GM03348 (cell line): ENCODE data around the gene PRMT2.
"Not testable (repeated sequence)": the region's sequence is repeated elsewhere in the genome, so short reads cannot be mapped to it uniquely, and the experiment has no call there.

Experiments
- DNase-seq: peaks from one replicate; pipeline ENCODE4 v3.0.0; 2012; ENCODE audit warnings: low spot score

The PRMT2 gene

DNA sequence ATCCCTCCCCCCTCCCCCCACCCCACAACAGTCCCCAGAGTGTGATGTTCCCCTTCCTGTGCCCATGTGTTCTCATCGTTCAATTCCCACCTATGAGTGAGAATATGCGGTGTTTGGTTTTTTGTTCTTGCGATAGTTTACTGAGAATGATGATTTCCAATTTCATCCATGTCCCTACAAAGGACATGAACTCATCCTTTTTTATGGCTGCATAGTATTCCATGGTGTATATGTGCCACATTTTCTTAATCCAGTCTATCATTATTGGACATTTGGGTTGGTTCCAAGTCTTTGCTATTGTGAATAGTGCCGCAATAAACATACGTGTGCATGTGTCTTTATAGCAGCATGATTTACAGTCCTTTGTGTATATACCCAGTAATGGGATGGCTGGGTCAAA is 33.4 kb downstream of the PRMT2 start:
- not testable (repeated sequence) for DNase-seq

DNA sequence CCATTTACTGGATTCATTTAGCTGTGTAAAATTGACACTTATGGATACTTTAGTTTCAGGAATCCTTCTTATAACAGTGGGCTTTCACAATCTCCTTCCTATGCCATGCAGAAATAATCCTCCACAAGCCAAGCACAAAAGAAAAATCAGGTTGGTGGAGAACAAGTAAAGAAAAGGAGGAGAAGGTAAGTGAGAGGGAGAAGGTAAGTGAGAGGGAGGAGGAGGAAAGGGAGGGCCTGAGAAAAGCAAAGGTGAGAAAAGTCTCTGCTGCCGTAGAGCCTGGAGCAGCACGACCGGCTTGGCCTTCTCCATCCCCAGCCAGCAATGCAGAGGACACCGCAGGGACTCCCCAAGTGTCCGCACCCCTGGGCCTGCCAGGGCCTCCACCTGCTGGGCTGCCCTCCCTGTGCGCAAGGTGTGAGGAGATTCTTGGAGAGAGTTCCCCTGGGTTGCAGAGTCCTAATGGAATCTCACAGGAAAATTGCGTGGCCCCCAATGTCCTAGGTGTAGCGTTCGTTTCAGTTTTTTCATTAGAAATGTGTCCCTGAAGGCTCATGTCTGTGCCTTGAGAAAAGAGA is 39.0 kb downstream of the PRMT2 start:
- DNase-seq = no peak

DNA sequence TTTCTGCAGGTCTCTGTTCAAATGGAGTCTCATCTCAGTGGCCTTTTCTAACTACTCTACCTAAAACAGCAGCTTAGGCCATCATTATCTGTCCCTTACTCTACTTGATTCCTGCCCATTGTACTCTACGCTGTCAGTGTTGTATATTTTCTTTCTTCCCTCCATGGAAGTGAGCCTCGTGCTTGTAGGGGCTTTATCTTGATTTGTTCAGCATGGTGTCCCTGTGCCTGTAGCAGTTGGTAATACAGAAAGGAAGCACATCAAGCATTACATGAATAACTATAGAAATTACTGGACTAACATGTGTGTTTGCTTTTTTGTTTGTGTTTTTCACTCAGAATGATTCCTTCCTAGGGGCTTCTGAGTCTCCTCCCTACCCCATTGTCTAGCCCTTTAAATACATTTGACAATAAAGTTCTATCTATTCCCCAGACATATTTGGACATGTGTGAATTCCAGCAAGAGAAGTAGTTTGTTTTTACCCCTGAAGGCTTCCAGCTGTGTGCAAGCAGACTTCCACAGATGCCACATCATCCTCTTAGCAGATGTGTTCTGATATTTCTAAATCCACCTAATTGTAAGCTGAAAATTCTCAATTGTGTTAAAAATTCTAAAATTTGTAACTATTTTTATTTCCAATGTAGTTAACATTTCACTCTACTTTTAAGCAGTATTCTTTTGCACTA is 40.3 kb downstream of the PRMT2 start:
- DNase-seq = no peak

DNA sequence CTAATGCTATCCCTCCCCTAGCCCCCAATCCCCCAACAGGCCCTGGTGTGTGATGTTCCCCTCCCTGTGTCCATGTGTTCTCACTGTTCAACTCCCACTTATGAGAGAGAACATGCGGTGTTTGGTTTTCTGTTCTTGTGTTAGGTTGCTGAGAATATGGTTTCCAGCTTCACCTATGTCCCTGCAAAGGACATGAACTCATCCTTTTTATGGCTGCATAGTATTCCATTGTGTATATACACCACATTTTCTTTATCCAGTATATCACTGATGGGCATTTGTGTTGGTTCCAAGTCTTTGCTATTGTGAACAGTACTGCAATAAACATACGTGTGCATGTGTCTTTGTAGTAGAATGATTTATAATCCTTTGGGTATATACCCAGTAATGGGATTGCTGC is 41.1 kb downstream of the PRMT2 start:
- not testable (repeated sequence) for DNase-seq

DNA sequence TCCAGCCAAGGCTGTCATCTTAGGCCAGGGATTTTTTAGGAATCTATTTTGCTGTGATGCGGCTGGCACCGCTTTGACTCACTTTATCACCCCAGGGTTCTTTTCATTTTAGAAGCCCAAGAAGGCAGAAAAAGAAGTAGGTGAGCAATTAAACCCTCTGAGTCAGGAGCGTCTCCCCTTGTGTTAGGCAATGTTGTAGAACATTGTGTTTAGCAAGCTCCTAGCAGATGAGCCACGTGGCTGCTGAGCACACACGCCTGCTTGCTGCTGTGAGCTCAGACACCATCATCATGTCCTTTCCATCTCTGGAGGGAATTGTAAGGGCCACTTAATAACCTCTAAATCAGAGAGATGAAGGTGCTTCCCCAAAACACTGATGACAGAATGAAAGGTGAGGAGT is 46.1 kb downstream of the PRMT2 start:
- not testable (repeated sequence) for DNase-seq

DNA sequence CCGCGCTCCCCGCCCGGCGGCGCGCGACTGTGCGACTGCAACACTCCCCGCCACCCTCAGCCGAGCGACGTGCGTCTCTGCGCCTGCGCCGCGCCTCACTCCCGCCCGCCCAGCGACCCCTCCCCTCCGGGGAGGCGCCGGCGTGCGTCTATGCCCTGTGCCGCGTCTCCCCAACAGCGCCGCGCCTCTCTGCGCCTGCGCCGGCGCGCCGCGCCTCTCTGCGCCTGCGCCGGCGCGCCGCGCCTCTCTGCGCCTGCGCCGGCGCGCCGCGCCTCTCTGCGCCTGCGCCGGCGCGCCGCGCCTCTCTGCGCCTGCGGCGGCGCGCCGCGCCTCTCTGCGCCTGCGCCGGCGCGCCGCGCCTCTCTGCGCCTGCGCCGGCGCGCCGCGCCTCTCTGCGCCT is 63.2 kb downstream of the PRMT2 start:
- DNase-seq = not testable (repeated sequence)

DNA sequence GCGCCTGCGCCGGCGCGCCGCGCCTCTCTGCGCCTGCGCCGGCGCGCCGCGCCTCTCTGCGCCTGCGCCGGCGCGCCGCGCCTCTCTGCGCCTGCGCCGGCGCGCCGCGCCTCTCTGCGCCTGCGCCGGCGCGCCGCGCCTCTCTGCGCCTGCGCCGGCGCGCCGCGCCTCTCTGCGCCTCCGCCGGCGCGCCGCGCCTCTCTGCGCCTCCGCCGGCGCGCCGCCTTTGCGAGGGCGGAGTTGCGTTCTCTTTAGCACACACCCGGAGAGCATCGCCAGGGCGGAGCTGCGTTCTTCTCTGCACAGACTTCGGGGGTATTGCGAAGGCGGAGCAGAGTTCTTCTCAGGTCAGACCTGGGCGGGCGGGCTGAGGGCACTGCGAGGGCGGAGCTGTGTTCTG is 63.6 kb downstream of the PRMT2 start:
- not testable (repeated sequence) for DNase-seq
